H9 (cell line): Measurements from ENCODE around the gene GALNT16. TPM values are rescaled to one million over a fixed set of nuclear protein-coding genes. Genes with fewer than 3 reads are reported as not detected.

ENCODE experiments used
- DNase-seq: peaks from one replicate; pipeline ENCODE4 v3.0.0-alpha.2; 2017
- H2AFZ ChIP-seq: one replicate; pipeline ENCODE4 v1.6.1; 2013; ENCODE audit warnings: mild to moderate bottlenecking, low read length, control low read depth, moderate library complexity
- H2AK5ac ChIP-seq: 2 replicates; pipeline ENCODE4 v1.6.1; 2013; ENCODE audit warnings: low read length, control low read depth, mixed read lengths; ENCODE audit not compliant: insufficient read length
- H2BK120ac ChIP-seq: one replicate; pipeline ENCODE4 v1.6.1; 2013; ENCODE audit warnings: low read depth, mild to moderate bottlenecking, low read length, control low read depth, inconsistent platforms; ENCODE audit not compliant: poor library complexity, severe bottlenecking
- H2BK12ac ChIP-seq: 2 replicates; pipeline ENCODE4 v1.6.1; 2013; ENCODE audit warnings: low read length, control low read depth, mixed read lengths, low read depth; ENCODE audit not compliant: insufficient read length
- H2BK15ac ChIP-seq: 2 replicates; pipeline ENCODE4 v1.6.1; 2013; ENCODE audit warnings: low read depth, low read length, control low read depth
- H2BK20ac ChIP-seq: one replicate; pipeline ENCODE4 v1.6.1; 2013; ENCODE audit warnings: low read depth, mild to moderate bottlenecking, low read length, control low read depth, inconsistent platforms; ENCODE audit not compliant: poor library complexity, severe bottlenecking
- H2BK5ac ChIP-seq: 2 replicates; pipeline ENCODE4 v1.6.1; 2013; ENCODE audit warnings: low read length, control low read depth, mixed read lengths; ENCODE audit not compliant: insufficient read length
- H3K14ac ChIP-seq: 2 replicates; pipeline ENCODE4 v1.6.1; 2013; ENCODE audit warnings: low read length, control low read depth; ENCODE audit not compliant: insufficient read depth
- H3K18ac ChIP-seq: 2 replicates; pipeline ENCODE4 v1.6.1; 2013; ENCODE audit warnings: low read depth, mild to moderate bottlenecking, mixed read lengths, low read length, control low read depth; ENCODE audit not compliant: insufficient read length
- H3K23ac ChIP-seq: 2 replicates; pipeline ENCODE4 v1.6.1; 2013; ENCODE audit warnings: low read length, control low read depth, mixed read lengths, low read depth; ENCODE audit not compliant: insufficient read length
- H3K23me2 ChIP-seq: 2 replicates; pipeline ENCODE4 v1.6.1; 2013; ENCODE audit warnings: low read depth, mild to moderate bottlenecking, mixed read lengths, low read length, control low read depth; ENCODE audit not compliant: insufficient read length, poor library complexity, severe bottlenecking
- H3K27ac ChIP-seq: 2 replicates; pipeline ENCODE4 v1.5.1; 2013; ENCODE audit warnings: low read length, control low read depth, mixed read lengths, low read depth; ENCODE audit not compliant: insufficient read length
- H3K27me3 ChIP-seq: 2 replicates; pipeline ENCODE4 v1.6.1; 2013; ENCODE audit warnings: low read length, control low read depth, inconsistent platforms; ENCODE audit not compliant: insufficient read depth
- H3K4ac ChIP-seq: 2 replicates; pipeline ENCODE4 v1.6.1; 2013; ENCODE audit warnings: low read depth, mild to moderate bottlenecking, control low read depth, inconsistent platforms, low read length, moderate library complexity
- H3K4me1 ChIP-seq: 2 replicates; pipeline ENCODE4 v1.6.1; 2013; ENCODE audit warnings: low read length, control low read depth, inconsistent platforms; ENCODE audit not compliant: insufficient read depth
- H3K4me2 ChIP-seq: 2 replicates; pipeline ENCODE4 v1.6.1; 2013; ENCODE audit warnings: low read length, control low read depth, mixed read lengths; ENCODE audit not compliant: insufficient read length, insufficient read depth
- H3K56ac ChIP-seq: 2 replicates; pipeline ENCODE4 v1.6.1; 2013; ENCODE audit warnings: low read depth, mild to moderate bottlenecking, mixed read lengths, low read length, control low read depth; ENCODE audit not compliant: insufficient read length
- H3K79me1 ChIP-seq: 2 replicates; pipeline ENCODE4 v1.6.1; 2013; ENCODE audit warnings: low read depth, mild to moderate bottlenecking, moderate library complexity, low read length, control low read depth, inconsistent platforms; ENCODE audit not compliant: insufficient read depth, poor library complexity, severe bottlenecking
- H3K79me2 ChIP-seq: 2 replicates; pipeline ENCODE4 v1.6.1; 2013; ENCODE audit warnings: low read length, control low read depth, inconsistent platforms; ENCODE audit not compliant: insufficient read depth
- H3K9ac ChIP-seq: 2 replicates; pipeline ENCODE4 v1.6.1; 2013; ENCODE audit warnings: low read length, control low read depth, mixed read lengths; ENCODE audit not compliant: insufficient read length; ENCODE audit errors: extremely low read depth
- H3K9me3 ChIP-seq: one replicate; pipeline ENCODE4 v1.6.1; 2013; ENCODE audit warnings: low read depth, low read length, inconsistent platforms; ENCODE audit not compliant: control insufficient read depth
- H3T11ph ChIP-seq: one replicate; pipeline ENCODE4 v1.6.1; 2013; ENCODE audit warnings: mild to moderate bottlenecking, low read length, control low read depth, inconsistent platforms
- H4K20me1 ChIP-seq: one replicate; pipeline ENCODE4 v1.6.1; 2013; ENCODE audit not compliant: control insufficient read depth, insufficient read length, insufficient read depth
- H4K5ac ChIP-seq: 2 replicates; pipeline ENCODE4 v1.6.1; 2013; ENCODE audit warnings: low read depth, mild to moderate bottlenecking, mixed read lengths, low read length, control low read depth; ENCODE audit not compliant: insufficient read length
- H4K8ac ChIP-seq: replicated peaks from 2 replicates; pipeline ENCODE4 v1.6.1; 2013; ENCODE audit warnings: low read length, control low read depth, mixed read lengths, low read depth; ENCODE audit not compliant: insufficient read length
- H4K91ac ChIP-seq: 2 replicates; pipeline ENCODE4 v1.6.1; 2013; ENCODE audit warnings: low read depth, mild to moderate bottlenecking, moderate library complexity, mixed read lengths, low read length, control low read depth; ENCODE audit not compliant: insufficient read length
- H3K27ac Mint-ChIP-seq, 3 experiments: 2 replicates in 2 of 3; 3 replicates in 1 of 3; pipeline ENCODE4 v1.8.0; 2020 to 2021; ENCODE audit warnings: mixed read lengths in 3 of 3, mild to moderate bottlenecking in 1 of 3, moderate library complexity in 1 of 3
- H3K27me3 Mint-ChIP-seq: 2 replicates; pipeline ENCODE4 v1.8.0; 2021; ENCODE audit warnings: low read depth, mild to moderate bottlenecking, moderate library complexity, mixed read lengths
- H3K36me3 Mint-ChIP-seq, 3 experiments: 2 replicates in 2 of 3; 3 replicates in 1 of 3; pipeline ENCODE4 v1.8.0; 2020 to 2021; ENCODE audit warnings: low read depth in 3 of 3, mixed read lengths in 3 of 3; ENCODE audit not compliant: insufficient read depth in 1 of 3
- H3K4me1 Mint-ChIP-seq, 2 experiments: 2 replicates each; pipeline ENCODE4 v1.8.0; 2020; ENCODE audit warnings: mixed read lengths in 2 of 2
- H3K4me3 Mint-ChIP-seq, 2 experiments: 2 replicates in 1 of 2; 3 replicates in 1 of 2; pipeline ENCODE4 v1.8.0; 2020 to 2021; ENCODE audit warnings: mild to moderate bottlenecking in 2 of 2, mixed read lengths in 2 of 2, moderate library complexity in 1 of 2
- H3K9me3 Mint-ChIP-seq, 2 experiments: 2 replicates in 1 of 2; 3 replicates in 1 of 2; pipeline ENCODE4 v1.8.0; 2020; ENCODE audit warnings: mild to moderate bottlenecking in 2 of 2, mixed read lengths in 2 of 2, moderate library complexity in 1 of 2
- WGBS: extraction: QIAGEN DNeasy Blood & Tissue Kit; methylation state at CpG from one replicate; pipeline ENCODE4 v1.1.7; 2013; ENCODE audit warnings: missing lambda C conversion rate, low lambda C conversion rate, mixed read lengths; ENCODE audit not compliant: insufficient read length; ENCODE audit errors: extremely low coverage; 5-methylcytosine and 5-hydroxymethylcytosine counted together
- total RNA-seq: library from RNA; stranded (reverse); gene quantifications from 2 replicates; pipeline ENCODE4 v1.2.1, GENCODE V29; 2021
- TF ChIP-seq, protein P1 (sequence below): fragments of 200-600 bp; sonication (generic); conservative IDR thresholded peaks from 3 replicates; pipeline ENCODE4 v1.8.0; 2021; ENCODE audit warnings: antibody characterized with exemption, mild to moderate bottlenecking

GALNT16 gene
- total RNA-seq, 1 experiment from 2014 or later: 2.3 TPM

DNA sequence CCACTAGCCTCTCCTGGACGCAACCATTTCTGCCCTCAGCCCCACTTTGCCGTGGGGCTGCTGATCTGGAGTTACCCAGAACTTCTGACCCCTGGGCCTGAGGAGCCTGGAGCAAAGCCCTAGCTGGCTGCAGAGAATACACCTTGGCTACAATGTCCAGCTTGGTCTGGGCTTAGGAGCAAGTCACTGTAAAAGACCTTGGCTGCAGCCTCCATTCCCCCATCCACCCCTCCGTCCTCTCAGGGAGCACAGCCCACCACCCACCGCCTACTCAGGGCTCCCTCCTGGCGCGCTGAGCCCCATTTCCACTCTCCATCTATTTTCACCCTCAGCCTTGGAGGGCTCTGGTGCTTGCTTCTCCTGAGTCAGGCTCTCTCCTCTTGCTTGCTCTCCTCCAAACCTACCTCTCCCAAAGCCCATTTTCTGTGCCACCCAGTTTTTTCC, 95.2 kb downstream of the GALNT16 start:
- Histone ChIP-seq H4K8ac (no peak overlapping the region), H2BK15ac (no peak overlapping the region), H2AK5ac (no peak overlapping the region), H3K9me3 (no peaks in the 10 kb centered on the region), H3K27ac (no peak overlapping the region), H2BK12ac (no peak overlapping the region), H2AFZ (no peak overlapping the region), H3K4ac (no peak overlapping the region), H2BK20ac (no peak overlapping the region), H4K91ac (no peak overlapping the region), H3K23me2 (no peaks in the 10 kb centered on the region), H4K5ac (no peak overlapping the region), H4K20me1 (no peaks in the 10 kb centered on the region), H3K23ac (no peak overlapping the region), H3K79me2 (no peaks in the 10 kb centered on the region), H3K79me1 (no peaks in the 10 kb centered on the region), H2BK120ac (no peak overlapping the region), H3K18ac (no peak overlapping the region), H2BK5ac (no peak overlapping the region), H3K27me3 (no peaks in the 10 kb centered on the region), H3K4me1 (no peaks in the 10 kb centered on the region), H3K56ac (no peak overlapping the region), H3K4me2 (no peak overlapping the region), H3K14ac (no peak overlapping the region; the same call in 1 of the 2 replicates), H3K9ac (no peak overlapping the region), H3T11ph (no peak overlapping the region)
- WGBS: no CpG with 5 or more reads among the region's 6 CpGs
- Mint-ChIP-seq H3K4me1 (peaks cover 13 to 18% of the 10 kb centered on the region in 2 experiments), H3K27me3 (no peaks in the 10 kb centered on the region; the same call in 1 of the 2 replicates), H3K4me3 (no peak overlapping the region), H3K36me3 (no peaks in the 10 kb centered on the region), H3K9me3 (no peaks in the 10 kb centered on the region), H3K27ac (peak overlapping the region in 1 of 3 experiments; percentile 67; a peak in 1 of 7 replicates)
- DNase-seq: no peak
- TF ChIP-seq, protein P1, sequence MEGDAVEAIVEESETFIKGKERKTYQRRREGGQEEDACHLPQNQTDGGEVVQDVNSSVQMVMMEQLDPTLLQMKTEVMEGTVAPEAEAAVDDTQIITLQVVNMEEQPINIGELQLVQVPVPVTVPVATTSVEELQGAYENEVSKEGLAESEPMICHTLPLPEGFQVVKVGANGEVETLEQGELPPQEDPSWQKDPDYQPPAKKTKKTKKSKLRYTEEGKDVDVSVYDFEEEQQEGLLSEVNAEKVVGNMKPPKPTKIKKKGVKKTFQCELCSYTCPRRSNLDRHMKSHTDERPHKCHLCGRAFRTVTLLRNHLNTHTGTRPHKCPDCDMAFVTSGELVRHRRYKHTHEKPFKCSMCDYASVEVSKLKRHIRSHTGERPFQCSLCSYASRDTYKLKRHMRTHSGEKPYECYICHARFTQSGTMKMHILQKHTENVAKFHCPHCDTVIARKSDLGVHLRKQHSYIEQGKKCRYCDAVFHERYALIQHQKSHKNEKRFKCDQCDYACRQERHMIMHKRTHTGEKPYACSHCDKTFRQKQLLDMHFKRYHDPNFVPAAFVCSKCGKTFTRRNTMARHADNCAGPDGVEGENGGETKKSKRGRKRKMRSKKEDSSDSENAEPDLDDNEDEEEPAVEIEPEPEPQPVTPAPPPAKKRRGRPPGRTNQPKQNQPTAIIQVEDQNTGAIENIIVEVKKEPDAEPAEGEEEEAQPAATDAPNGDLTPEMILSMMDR: no peak
